Pancreas (tissue), 10 donors: ENCODE data around the gene MTTP. TPM values are rescaled to one million over a fixed set of nuclear protein-coding genes. Genes with fewer than 3 reads are reported as not detected.

Experiments
- ATAC-seq, 4 donors: fragments of 200-7000 bp; cut with Tn5 transposase; one replicate each; pipeline versions ENCODE4 v1.8.0 to v1.9.1; 2020; ENCODE audit warnings: mild to moderate bottlenecking in 4 of 4, moderate library complexity in 4 of 4
- DNase-seq, 6 donors: peaks; one replicate each; pipeline ENCODE4 v3.0.0-alpha.2; 2020
- FAIRE-seq: peaks from 2 replicates; lab custom pipeline; 2012; peaks lifted over from hg19 to GRCh38; lab: Jason Lieb, UNC
- H3K27ac ChIP-seq, 4 donors: fragments of 200-600 bp; sonication (generic); 1 replicate in 3 of 4; 2 replicates in 1 of 4; pipeline versions ENCODE4 v1.5.0 to v1.8.0; 2020
- H3K27me3 ChIP-seq, 4 donors: fragments of 200-600 bp; one replicate each; pipeline ENCODE4 v1.8.0; 2021
- H3K36me3 ChIP-seq, 3 donors: fragments of 200-600 bp; sonication (generic) in 1 of 3; one replicate each; pipeline versions ENCODE4 v1.5.0 to v1.8.0; 2020 to 2021
- H3K4me1 ChIP-seq, 3 donors: fragments of 200-600 bp; one replicate each; pipeline ENCODE4 v1.8.0; 2021
- H3K4me3 ChIP-seq, 4 donors: fragments of 200-600 bp; sonication (generic) in 2 of 4; one replicate each; pipeline versions ENCODE4 v1.5.0 to v1.8.0; 2020 to 2021
- H3K9me3 ChIP-seq, 4 donors: fragments of 200-600 bp; one replicate each; pipeline ENCODE4 v1.8.0; 2021
- CTCF ChIP-seq, 4 donors: fragments of 200-600 bp; sonication (generic) in 3 of 4; IDR thresholded peaks; one replicate each; pipeline versions ENCODE4 v1.5.0 to v1.8.0; 2021; ENCODE audit warnings: antibody characterized with exemption in 4 of 4
- WGBS, 2 donors: extraction: QIAGEN DNeasy Blood & Tissue Kit; methylation state at CpG; one replicate each; pipeline ENCODE4 v1.1.7; 2013; 5-methylcytosine and 5-hydroxymethylcytosine counted together
- intact Hi-C, 3 donors: fragments of 100-400 bp; cut with DNase I; formaldehyde crosslinking; loops; one replicate each; pipeline versions ENCODE4 v1.11.1 to v1.14.2; 2022
- polyA plus RNA-seq, 2 donors: library from polyadenylated mRNA; stranded (reverse); fragments of 200-250 nt; gene quantifications; one replicate each; pipeline ENCODE4 v1.2.3, GENCODE V29; 2013
- total RNA-seq, 6 donors: library from RNA; stranded (reverse); fragmentation: NEBNext Ultra II Directional in 4 of 6; extraction: Animal tissue kit (Norgen Biotek cat#: 25700) in 4 of 6; gene quantifications; one replicate each; pipeline versions ENCODE4 v1.2.1 to v1.2.4, GENCODE V29; 2021 to 2023
- donor health status: healthy with polysubstance abuse.
- donor health status: DM: no; HTN: no; CAD: no; lungs with moderate emphysema.
- donor health status: DM: no; HTN: no; CAD: no.
- donor health status: control.
- donor health status: control.
- donor health status: Bipolar disorder and iron deficiency.
- donor health status: DM: yes; HTN: yes; CAD: no.
- donor health status: DM: no; HTN: no; CAD: no.
- donor health status: DM: no; HTN: no; CAD: no.
- donor health status: DM: yes; HTN: yes; CAD: no.

MTTP gene
- total and polyA plus RNA-seq, 8 donors = 0.04 to 0.28 (median 0.05) TPM; not detected in 5

- Histone ChIP-seq H3K4me1 (peaks cover 6 to 37% (median 10%) of the 10 kb centered on the region in 3 donors), H3K27me3 (no peaks in the 10 kb centered on the region), H3K4me3 (no peak overlapping the region), H3K27ac (no peak overlapping the region), H3K36me3 (no peaks in the 10 kb centered on the region), H3K9me3 (peaks cover 0 to 3% (median 0%) of the 10 kb centered on the region in 4 donors)
- ATAC-seq = peak in 2 of 4 donors; percentile 19 to 44
- 48 to 54% methylated on average over 1 of the region's 1 CpG for WGBS, 2 donors
- FAIRE-seq = no peak
- intact Hi-C loops = no loop called here
- DNase-seq = no peak
- no peak for TF ChIP-seq CTCF (IDR thresholded peaks at IDR 0.05)
Observed at GRCh38 chr4:99665983-99666382, 91.4 kb downstream of the MTTP start.

GRCh38 chr4:99668472-99668871 is 93.8 kb downstream of the MTTP start:
- peak overlapping the region in 2 of 4 donors; percentile 66 to 73 for H3K27ac ChIP-seq
- no peak for TF ChIP-seq CTCF (IDR thresholded peaks at IDR 0.05)
- WGBS, 2 donors = 18 to 43% methylated on average over 1 of the region's 1 CpG
- FAIRE-seq (no peak), ATAC-seq (peak; percentile 69 to 87 (median 84)), DNase-seq (peak in 4 of 6 donors; percentile 51 to 80 (median 58))
- H3K4me1 ChIP-seq = peaks cover 6 to 38% (median 10%) of the 10 kb centered on the region in 3 donors
- no peak overlapping the region for H3K4me3 ChIP-seq
- H3K36me3 ChIP-seq = no peaks in the 10 kb centered on the region
- peaks cover 0 to 3% (median 0%) of the 10 kb centered on the region in 4 donors for H3K9me3 ChIP-seq
- no peaks in the 10 kb centered on the region for H3K27me3 ChIP-seq
- intact Hi-C loops = no loop called here

GRCh38 chr4:99669084-99669483 is 94.5 kb downstream of the MTTP start:
- no peak overlapping the region for H3K4me3 ChIP-seq
- intact Hi-C loops = no loop called here
- no peaks in the 10 kb centered on the region for H3K27me3 ChIP-seq
- no peaks in the 10 kb centered on the region for H3K36me3 ChIP-seq
- H3K4me1 ChIP-seq = peaks cover 6 to 38% (median 10%) of the 10 kb centered on the region in 3 donors
- no peak for FAIRE-seq
- ATAC-seq = peak in 2 of 4 donors; percentile 21 to 29
- no peak for DNase-seq
- WGBS, 2 donors = 40 to 47% methylated on average over 1 of the region's 1 CpG
- peaks cover 0 to 3% (median 0%) of the 10 kb centered on the region in 4 donors for H3K9me3 ChIP-seq
- no peak for TF ChIP-seq CTCF (IDR thresholded peaks at IDR 0.05)
- H3K27ac ChIP-seq = peak overlapping the region in 2 of 4 donors; percentile 66 to 73

GRCh38 chr4:99670409-99671073 is 95.9 kb downstream of the MTTP start:
- WGBS, 2 donors = 49 to 57% methylated on average over 5 of the region's 5 CpGs
- H3K27ac ChIP-seq = peak overlapping the region in 2 of 4 donors; percentile 66 to 73
- intact Hi-C loops = no loop called here
- no peak overlapping the region for H3K4me3 ChIP-seq
- no peaks in the 10 kb centered on the region for H3K27me3 ChIP-seq
- TF ChIP-seq CTCF (IDR thresholded peaks at IDR 0.05) = no peak
- no peaks in the 10 kb centered on the region for H3K36me3 ChIP-seq
- peak; percentile 52 to 83 (median 67) for ATAC-seq
- H3K4me1 ChIP-seq = peaks cover 6 to 38% (median 10%) of the 10 kb centered on the region in 3 donors
- peak in 1 of 6 donors; percentile 31 for DNase-seq
- FAIRE-seq = no peak
- H3K9me3 ChIP-seq = peaks cover 0 to 3% (median 0%) of the 10 kb centered on the region in 4 donors

Other genes starting within 250 kb of the MTTP start
- 10 to 100 TPM in 3 of 6 donors, 1 to 10 TPM in 3; 8.3 to 25.8 (median 13.3) TPM for gene ADH1C, start 222.1 kb upstream of the MTTP start, total RNA-seq
- gene ADH1C, start 222.1 kb upstream of the MTTP start, polyA plus RNA-seq = 10 to 100 TPM in 1 of 2 donors, 1 to 10 TPM in 1; 8.7 to 37.6 TPM
- gene ADH7, start 139.5 kb upstream of the MTTP start, total RNA-seq = not detected
- gene ADH7, start 139.5 kb upstream of the MTTP start, polyA plus RNA-seq = under 1 TPM in 1 of 2 donors, not detected in 1; 0.07 TPM
- gene C4orf17, start 63.8 kb upstream of the MTTP start, total RNA-seq = not detected
- gene C4orf17, start 63.8 kb upstream of the MTTP start, polyA plus RNA-seq = not detected
- gene TRMT10A, start 10.8 kb upstream of the MTTP start, total RNA-seq = 1 to 10 TPM; 2.4 to 4.8 (median 3.3) TPM
- gene TRMT10A, start 10.8 kb upstream of the MTTP start, polyA plus RNA-seq = 1 to 10 TPM; 2.3 to 3.9 TPM
- under 1 TPM in 1 of 6 donors, not detected in 5; 0.03 TPM for gene C4orf54, start 83.0 kb downstream of the MTTP start, total RNA-seq
- under 1 TPM; under 0.01 TPM for gene C4orf54, start 83.0 kb downstream of the MTTP start, polyA plus RNA-seq
- gene DAPP1, start 242.0 kb downstream of the MTTP start, total RNA-seq = 1 to 10 TPM in 2 of 6 donors, under 1 TPM in 4; 0.16 to 2.7 (median 0.54) TPM
- under 1 TPM; 0.09 to 0.19 TPM for gene DAPP1, start 242.0 kb downstream of the MTTP start, polyA plus RNA-seq